Right renal cortex interstitium (tissue), 3 donors: ENCODE measurements around the gene BPIFA1. TPM values are rescaled to one million over a fixed set of nuclear protein-coding genes. Genes with fewer than 3 reads are reported as not detected.
A peak's percentile ranks its signal among the peaks of the same experiment; 100 is the strongest.

Experiments
- DNase-seq, 3 donors: peaks; one replicate each; pipeline ENCODE4 v3.0.0-alpha.2; 2013; ENCODE audit warnings: low read depth in 3 of 3, low spot score in 2 of 3
- polyA plus RNA-seq, 3 donors: library from polyadenylated mRNA; unstranded; fragments of 120-200 nt; gene quantifications; one replicate each; pipeline ENCODE4 v1.2.1, GENCODE V29; 2013; ENCODE audit not compliant: insufficient read length in 3 of 3

BPIFA1 gene
- polyA plus RNA-seq, 3 donors: not detected

- DNase-seq: no peak
Observed at GRCh38 chr20:33277471-33278441, 42.0 kb downstream of the BPIFA1 start.

DNA sequence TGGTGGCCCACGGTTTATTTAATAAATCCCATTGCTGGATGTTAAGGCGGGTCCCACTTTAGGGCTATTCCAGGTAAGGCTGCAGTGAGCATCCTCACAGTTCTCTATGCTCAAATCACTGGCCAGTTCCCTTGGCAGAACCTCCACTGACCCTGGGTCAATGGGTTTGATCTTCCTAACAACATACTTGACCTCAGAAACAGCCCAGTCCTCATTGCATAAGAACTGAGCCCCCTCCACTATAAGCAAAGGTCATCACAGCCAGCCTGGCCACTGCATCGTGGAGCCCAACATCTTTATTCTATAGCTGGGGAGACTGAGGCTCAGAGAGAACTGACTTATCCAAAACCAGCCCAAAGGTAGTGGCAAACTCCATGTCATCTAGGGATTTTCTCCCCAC lies 42.9 kb downstream of the BPIFA1 start:
- no peak for DNase-seq

- no peak for DNase-seq
Observed at GRCh38 chr20:33279261-33279910, 43.6 kb downstream of the BPIFA1 start.

- no peak for DNase-seq
Observed at GRCh38 chr20:33280000-33280680, 44.3 kb downstream of the BPIFA1 start.

- no peak for DNase-seq
Observed at GRCh38 chr20:33280775-33281174, 45.0 kb downstream of the BPIFA1 start.

DNA sequence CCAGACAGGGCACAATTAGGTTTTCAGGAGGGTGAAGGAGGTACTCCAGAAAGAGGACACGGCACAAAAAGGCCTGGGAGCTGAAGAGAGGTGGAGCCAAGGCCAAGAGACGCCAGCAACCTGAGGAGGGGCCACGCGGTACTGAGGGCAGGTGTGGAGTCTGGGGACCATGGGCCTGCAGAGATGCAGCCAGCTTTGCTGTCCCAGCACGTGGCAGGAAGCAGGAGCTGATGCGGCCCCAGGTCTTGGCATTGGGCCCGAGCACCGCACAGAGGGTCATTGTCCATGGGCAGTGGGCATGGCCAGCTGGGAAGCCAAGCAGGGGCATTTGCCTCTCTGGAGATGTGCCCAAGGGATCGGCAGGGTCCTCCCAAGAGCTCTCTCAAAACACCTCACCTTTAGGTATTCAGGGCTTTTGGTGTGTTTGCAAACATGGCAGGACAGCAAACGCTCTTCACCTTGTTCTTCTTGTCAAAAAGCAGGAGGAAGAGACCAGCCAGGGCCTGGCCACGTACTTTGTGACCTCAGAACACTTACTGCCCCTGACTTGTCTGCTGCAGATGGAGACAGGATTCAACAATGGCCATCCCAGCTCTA lies 45.9 kb downstream of the BPIFA1 start:
- no peak for DNase-seq

DNA sequence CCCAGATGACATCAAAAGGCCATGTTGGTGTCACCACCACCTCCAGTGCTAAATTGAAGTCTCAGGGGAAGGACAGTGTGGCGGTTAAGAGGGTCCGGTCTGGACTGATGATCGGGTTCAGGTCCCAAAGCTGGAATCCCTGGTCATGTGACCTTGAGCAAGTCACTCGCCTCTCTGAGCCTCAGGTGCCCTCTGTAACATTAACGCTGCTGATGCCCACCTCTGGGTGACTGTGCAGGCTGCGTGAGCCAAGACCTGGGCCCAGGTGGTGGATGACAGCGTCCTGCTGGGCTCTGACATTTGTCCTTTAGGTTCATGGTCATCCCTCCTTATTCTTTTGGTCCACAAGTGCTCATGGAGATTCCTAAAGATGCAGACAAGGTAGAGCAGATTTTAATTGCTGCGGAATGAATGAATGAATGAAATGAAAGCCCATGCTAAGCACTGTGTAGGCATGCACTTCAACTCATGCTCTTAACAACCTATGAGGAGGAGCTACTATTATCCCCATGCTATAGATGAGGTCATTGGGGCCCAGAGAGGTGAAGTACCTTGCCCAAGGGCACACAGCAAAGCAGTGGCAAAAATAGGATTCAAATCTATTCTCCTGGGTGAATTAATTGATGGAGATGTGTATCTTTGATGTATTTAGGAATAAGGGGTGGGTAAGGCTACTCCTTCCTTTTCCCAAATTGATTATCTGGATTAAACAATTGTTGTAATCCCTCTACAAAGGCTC lies 46.6 kb downstream of the BPIFA1 start:
- no peak for DNase-seq

- DNase-seq: no peak
Observed at GRCh38 chr20:33282991-33283555, 47.3 kb downstream of the BPIFA1 start, which contains the start of gene BPIFB1. BPIFB1 (plus strand) TSS chr20:33283214; CDS start chr20:33286074, 2,860 bp downstream.

- no peak for DNase-seq
Observed at GRCh38 chr20:33284284-33284683, 48.5 kb downstream of the BPIFA1 start.

- no peak for DNase-seq
Observed at GRCh38 chr20:33284937-33285336, 49.1 kb downstream of the BPIFA1 start.

GRCh38 chr20:33285861-33286495 lies 50.2 kb downstream of the BPIFA1 start:
- no peak for DNase-seq

- no peak for DNase-seq
Observed at GRCh38 chr20:33287884-33288283, 52.1 kb downstream of the BPIFA1 start.

- no peak for DNase-seq
Observed at GRCh38 chr20:33290852-33291251, 55.1 kb downstream of the BPIFA1 start.

DNA sequence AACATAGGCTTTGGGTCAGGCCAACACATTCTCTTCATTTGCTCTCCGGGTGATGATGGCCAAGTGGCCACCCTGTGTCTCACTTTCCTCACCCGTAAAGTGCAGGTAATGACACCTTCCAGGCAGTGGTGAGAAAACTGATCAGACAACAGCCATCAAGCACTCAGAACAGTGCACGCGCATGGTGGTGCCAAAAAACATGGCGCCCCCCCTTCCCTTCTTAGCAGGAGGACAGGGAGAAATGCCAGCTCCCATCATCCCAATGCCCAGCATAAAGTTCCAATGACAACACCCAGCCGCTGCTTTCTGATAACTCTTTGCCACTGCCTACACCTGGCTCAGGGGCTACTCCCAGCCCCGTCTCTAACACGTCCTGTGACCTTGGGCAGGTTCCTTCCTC lies 55.6 kb downstream of the BPIFA1 start:
- no peak for DNase-seq

- DNase-seq: peak in 1 of 3 donors; percentile 12
Observed at GRCh38 chr20:33291830-33292355, 56.1 kb downstream of the BPIFA1 start.
